GM18517 (cell line): ENCODE data around the gene SLC10A3.

ENCODE experiments used
- ATAC-seq: cut with Tn5 transposase; IDR thresholded peaks from one replicate; pipeline ENCODE4 v1.9.1; 2021; ENCODE audit warnings: mild to moderate bottlenecking, moderate library complexity; ENCODE audit not compliant: unreplicated experiment

SLC10A3 gene

GRCh38 chrX:154466036-154466435 lies 24.4 kb downstream of the SLC10A3 start:
- no peak for ATAC-seq

- ATAC-seq = no peak
Observed at GRCh38 chrX:154465601-154466000, 24.8 kb downstream of the SLC10A3 start.

- no peak for ATAC-seq
Observed at GRCh38 chrX:154464806-154465365, 25.5 kb downstream of the SLC10A3 start.

- no peak for ATAC-seq
Observed at GRCh38 chrX:154463611-154464220, 26.7 kb downstream of the SLC10A3 start.

- no peak for ATAC-seq
Observed at GRCh38 chrX:154462396-154462795, 28.0 kb downstream of the SLC10A3 start.

GRCh38 chrX:154460326-154460725 lies 30.1 kb downstream of the SLC10A3 start:
- ATAC-seq = no peak

GRCh38 chrX:154459832-154460231 lies 30.6 kb downstream of the SLC10A3 start:
- no peak for ATAC-seq

- no peak for ATAC-seq
Observed at GRCh38 chrX:154458954-154459778, 31.3 kb downstream of the SLC10A3 start.

- ATAC-seq = no peak
Observed at GRCh38 chrX:154458116-154458953, 32.1 kb downstream of the SLC10A3 start, which contains the start of gene PLXNA3. Gene PLXNA3 (plus strand): TSS chrX:154458281. CDS start chrX:154460184, 1,903 bp downstream.

GRCh38 chrX:154457491-154458115 lies 32.8 kb downstream of the SLC10A3 start:
- ATAC-seq = no peak

- ATAC-seq = no peak
Observed at GRCh38 chrX:154452823-154453222, 37.6 kb downstream of the SLC10A3 start.

- no peak for ATAC-seq
Observed at GRCh38 chrX:154450312-154450711, 40.1 kb downstream of the SLC10A3 start.

GRCh38 chrX:154449618-154450017 lies 40.8 kb downstream of the SLC10A3 start:
- ATAC-seq = no peak

GRCh38 chrX:154448484-154448883 lies 41.9 kb downstream of the SLC10A3 start:
- no peak for ATAC-seq

GRCh38 chrX:154446430-154446829 lies 44.0 kb downstream of the SLC10A3 start:
- no peak for ATAC-seq

GRCh38 chrX:154445776-154446175 lies 44.7 kb downstream of the SLC10A3 start:
- no peak for ATAC-seq

GRCh38 chrX:154444755-154445246 lies 45.6 kb downstream of the SLC10A3 start:
- no peak for ATAC-seq

GRCh38 chrX:154443992-154444754 lies 46.3 kb downstream of the SLC10A3 start, which contains the start of gene FAM50A:
Gene FAM50A (plus strand): TSS chrX:154444141. CDS start chrX:154444236, 95 bp downstream.
- ATAC-seq = peak; percentile 67

- no peak for ATAC-seq
Observed at GRCh38 chrX:154443479-154443910, 46.9 kb downstream of the SLC10A3 start.
